Activated naive CD8-positive, alpha-beta T cell treated with anti-CD3 and anti-CD28 coated beads, Interleukin-2, amount 10 ng/mL, durations not matched to agents 7 days and 5 days (primary cell): ENCODE data around the gene SPECC1. TPM values are rescaled to one million over a fixed set of nuclear protein-coding genes. Genes with fewer than 3 reads are reported as not detected.
A peak's percentile ranks its signal among the peaks of the same experiment; 100 is the strongest.

ENCODE experiments used
- ATAC-seq: fragments of 150-1000 bp; cut with Tn5 transposase; one replicate; pipeline ENCODE4 v1.10.0; 2021; ENCODE audit warnings: low read depth, moderate library complexity
- POLR2A ChIA-PET: fragments of 350-600 bp; sonication (Branson Sonifier 250); formaldehyde crosslinking; loops from one replicate; lab custom pipeline; 2021; ENCODE audit warnings: antibody characterized with exemption; lab: Charles Lee
- DNase-seq: peaks from one replicate; pipeline ENCODE4 v3.0.0; 2021
- H3K27ac Mint-ChIP-seq: one replicate; pipeline ENCODE4 v1.8.0; 2022; ENCODE audit warnings: mild to moderate bottlenecking, mixed read lengths
- H3K27me3 Mint-ChIP-seq: one replicate; pipeline ENCODE4 v1.8.0; 2022; ENCODE audit warnings: mild to moderate bottlenecking, moderate library complexity, mixed read lengths
- H3K36me3 Mint-ChIP-seq: one replicate; pipeline ENCODE4 v1.8.0; 2021; ENCODE audit warnings: mild to moderate bottlenecking, mixed read lengths
- H3K4me1 Mint-ChIP-seq: one replicate; pipeline ENCODE4 v1.8.0; 2021; ENCODE audit warnings: mixed read lengths
- H3K4me3 Mint-ChIP-seq: one replicate; pipeline ENCODE4 v1.8.0; 2022; ENCODE audit warnings: mild to moderate bottlenecking, moderate library complexity, mixed read lengths
- H3K9me3 Mint-ChIP-seq: one replicate; pipeline ENCODE4 v1.8.0; 2021; ENCODE audit warnings: mixed read lengths
- total RNA-seq, 2 experiments: library from RNA; stranded (reverse); gene quantifications; one replicate each; pipeline ENCODE4 v1.2.3, GENCODE V29; 2021

Gene SPECC1
- total RNA-seq, 2 experiments from 2014 or later, result 8.3 to 10.0 TPM

GRCh38 chr17:20085283-20085845 lies 76.2 kb downstream of the SPECC1 start:
- Mint-ChIP-seq H3K36me3 (no peaks in the 10 kb centered on the region), H3K27ac (no peak overlapping the region), H3K9me3 (no peaks in the 10 kb centered on the region), H3K4me3 (no peak overlapping the region), H3K4me1 (peaks cover 7% of the 10 kb centered on the region), H3K27me3 (peaks cover 4% of the 10 kb centered on the region)
- POLR2A ChIA-PET, result no interaction called here
- DNase-seq (no peak), ATAC-seq (no peak)

- H3K4me3 Mint-ChIP-seq, result no peak overlapping the region
- H3K4me1 Mint-ChIP-seq, result peaks cover 9% of the 10 kb centered on the region
- no peak for ATAC-seq
- H3K27ac Mint-ChIP-seq, result no peak overlapping the region
- no peaks in the 10 kb centered on the region for H3K9me3 Mint-ChIP-seq
- POLR2A ChIA-PET, result no interaction called here
- H3K36me3 Mint-ChIP-seq, result no peaks in the 10 kb centered on the region
- H3K27me3 Mint-ChIP-seq, result peaks cover 4% of the 10 kb centered on the region
- DNase-seq, result no peak
These were observed 77.4 kb downstream of the SPECC1 start for GRCh38 chr17:20086416-20087076.

DNA sequence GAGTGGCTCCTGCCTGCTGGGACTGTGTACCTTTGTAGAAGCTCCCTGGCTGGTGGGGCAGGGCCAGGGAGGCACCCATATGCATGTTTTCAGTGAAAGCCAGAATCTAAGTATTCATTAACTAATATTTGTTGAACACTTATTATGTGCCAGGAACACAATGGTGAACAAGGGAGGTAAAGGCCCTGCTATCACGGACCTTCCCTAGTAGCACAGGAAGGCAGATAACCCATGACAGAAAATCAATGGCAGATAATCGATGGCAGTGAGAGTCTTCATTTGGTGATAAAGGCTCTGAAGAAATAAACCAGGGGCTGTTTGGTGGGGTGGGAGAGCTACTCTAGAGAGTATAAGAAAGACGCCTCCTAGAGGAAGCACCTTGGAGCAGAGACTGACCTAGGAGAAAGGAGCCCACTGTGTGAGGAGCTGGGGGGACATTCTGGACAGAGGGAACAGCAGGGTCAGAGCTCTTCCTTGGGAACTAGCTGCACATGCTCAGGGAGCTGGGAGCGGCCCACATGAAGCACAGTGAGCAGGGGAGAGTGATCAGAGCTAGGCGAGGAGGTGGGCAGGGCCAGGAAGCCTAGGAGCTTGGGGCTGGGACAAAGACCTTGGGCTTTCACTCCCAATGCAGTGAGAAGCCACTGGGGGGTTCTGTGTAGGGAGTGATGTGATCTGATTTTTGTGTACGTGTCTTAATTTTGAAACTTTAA lies 78.5 kb downstream of the SPECC1 start:
- H3K27me3 Mint-ChIP-seq, result peaks cover 4% of the 10 kb centered on the region
- no peak for DNase-seq
- H3K9me3 Mint-ChIP-seq, result no peaks in the 10 kb centered on the region
- POLR2A ChIA-PET, result no interaction called here
- ATAC-seq, result no peak
- no peaks in the 10 kb centered on the region for H3K36me3 Mint-ChIP-seq
- H3K4me3 Mint-ChIP-seq, result no peak overlapping the region
- H3K27ac Mint-ChIP-seq, result no peak overlapping the region
- H3K4me1 Mint-ChIP-seq, result peaks cover 9% of the 10 kb centered on the region

GRCh38 chr17:20089756-20090547 lies 80.8 kb downstream of the SPECC1 start:
- H3K36me3 Mint-ChIP-seq, result no peaks in the 10 kb centered on the region
- H3K27ac Mint-ChIP-seq, result peak overlapping the region; percentile 32
- peak; percentile 67 for ATAC-seq
- peaks cover 12% of the 10 kb centered on the region for H3K4me1 Mint-ChIP-seq
- POLR2A ChIA-PET, result no interaction called here
- no peak overlapping the region for H3K4me3 Mint-ChIP-seq
- H3K9me3 Mint-ChIP-seq, result no peaks in the 10 kb centered on the region
- no peak for DNase-seq
- peaks cover 6% of the 10 kb centered on the region for H3K27me3 Mint-ChIP-seq

GRCh38 chr17:20091174-20092029 lies 82.2 kb downstream of the SPECC1 start:
- no peak for ATAC-seq
- H3K9me3 Mint-ChIP-seq, result no peaks in the 10 kb centered on the region
- no peak overlapping the region for H3K4me3 Mint-ChIP-seq
- no peak for DNase-seq
- peaks cover 10% of the 10 kb centered on the region for H3K27me3 Mint-ChIP-seq
- no peaks in the 10 kb centered on the region for H3K36me3 Mint-ChIP-seq
- H3K4me1 Mint-ChIP-seq, result peaks cover 12% of the 10 kb centered on the region
- H3K27ac Mint-ChIP-seq, result no peak overlapping the region
- POLR2A ChIA-PET, result no interaction called here

- DNase-seq (no peak), ATAC-seq (no peak)
- Mint-ChIP-seq H3K4me1 (peaks cover 12% of the 10 kb centered on the region), H3K36me3 (no peaks in the 10 kb centered on the region), H3K27ac (no peak overlapping the region), H3K27me3 (peaks cover 10% of the 10 kb centered on the region), H3K4me3 (no peak overlapping the region), H3K9me3 (no peaks in the 10 kb centered on the region)
- POLR2A ChIA-PET, result no interaction called here
These were observed 83.2 kb downstream of the SPECC1 start for GRCh38 chr17:20092261-20092867.

DNA sequence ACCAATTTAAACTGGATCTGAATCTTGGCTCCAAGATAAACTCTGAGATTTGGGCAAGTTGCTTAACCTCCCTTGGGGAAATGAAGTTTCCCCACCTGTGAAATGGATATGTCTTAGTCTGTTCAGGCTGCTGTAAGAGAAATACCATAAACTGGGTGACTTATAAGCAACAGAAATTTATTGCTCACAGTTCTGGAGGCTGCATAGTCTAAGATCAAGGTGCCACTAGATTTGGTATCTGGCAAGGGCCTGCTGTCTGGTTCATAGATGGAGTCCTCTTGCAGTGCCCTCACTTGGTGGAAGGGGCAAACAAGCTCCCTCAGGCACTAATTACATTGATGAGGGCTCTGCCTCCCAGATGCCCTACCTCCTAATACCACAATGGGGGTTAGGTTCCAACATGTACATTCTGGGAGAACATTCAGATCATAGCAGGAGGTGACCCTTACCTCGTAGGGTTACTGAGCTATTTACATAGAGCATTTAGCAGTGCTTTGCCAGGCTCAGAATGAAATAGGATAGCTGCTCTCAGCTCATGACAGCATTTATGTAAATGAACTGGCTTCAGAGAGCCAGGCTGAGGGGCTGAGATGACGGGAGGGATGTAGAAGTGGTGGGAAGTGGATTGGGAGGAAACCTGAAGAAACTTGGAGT lies 83.9 kb downstream of the SPECC1 start:
- POLR2A ChIA-PET, result no interaction called here
- peaks cover 10% of the 10 kb centered on the region for H3K27me3 Mint-ChIP-seq
- ATAC-seq, result no peak
- no peak overlapping the region for H3K4me3 Mint-ChIP-seq
- no peak overlapping the region for H3K27ac Mint-ChIP-seq
- H3K4me1 Mint-ChIP-seq, result peaks cover 12% of the 10 kb centered on the region
- DNase-seq, result no peak
- H3K36me3 Mint-ChIP-seq, result no peaks in the 10 kb centered on the region
- H3K9me3 Mint-ChIP-seq, result no peaks in the 10 kb centered on the region

GRCh38 chr17:20094777-20095176 lies 85.6 kb downstream of the SPECC1 start:
- H3K27ac Mint-ChIP-seq, result no peak overlapping the region
- POLR2A ChIA-PET, result no interaction called here
- no peak overlapping the region for H3K4me3 Mint-ChIP-seq
- H3K36me3 Mint-ChIP-seq, result no peaks in the 10 kb centered on the region
- DNase-seq (no peak), ATAC-seq (no peak)
- H3K4me1 Mint-ChIP-seq, result peaks cover 10% of the 10 kb centered on the region
- peaks cover 14% of the 10 kb centered on the region for H3K27me3 Mint-ChIP-seq
- no peaks in the 10 kb centered on the region for H3K9me3 Mint-ChIP-seq

DNA sequence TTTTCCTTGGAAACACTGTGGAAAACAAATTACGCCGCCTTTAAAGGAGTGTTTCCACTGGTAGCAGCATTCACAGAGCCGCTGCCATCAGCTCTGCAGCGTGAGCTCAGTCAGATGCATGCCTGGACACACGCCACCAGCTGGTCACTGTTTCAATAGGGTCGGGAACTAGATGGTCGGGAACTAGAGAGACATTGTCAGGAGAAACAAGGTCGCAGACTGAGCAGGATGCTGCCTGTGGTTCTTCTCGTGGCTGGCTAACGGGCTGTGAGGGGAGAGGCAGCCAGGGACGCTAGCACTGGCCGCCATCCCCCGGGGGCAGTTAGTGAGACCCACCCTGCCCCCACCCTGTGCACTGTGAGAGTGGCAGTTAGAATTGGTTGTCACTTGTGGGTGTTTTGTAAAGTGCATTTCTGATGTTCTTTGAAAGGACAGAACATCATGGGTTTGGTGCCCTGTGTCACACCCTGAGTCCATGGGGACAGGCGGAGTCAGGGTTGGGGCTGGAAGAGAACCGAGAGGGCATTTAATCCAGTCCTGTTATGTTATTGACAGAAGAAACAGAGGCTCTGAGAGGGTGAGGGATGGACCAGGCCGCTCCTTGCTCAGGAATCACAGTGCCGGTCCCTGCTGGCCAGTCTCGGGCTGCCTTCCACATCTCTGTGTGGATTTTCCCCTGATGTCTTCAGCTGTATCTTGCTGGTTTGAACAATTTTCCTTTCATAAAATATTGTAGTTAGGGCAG lies 86.3 kb downstream of the SPECC1 start:
- DNase-seq (no peak), ATAC-seq (no peak)

GRCh38 chr17:20096430-20096829 lies 87.3 kb downstream of the SPECC1 start:
- DNase-seq, result no peak
- Mint-ChIP-seq H3K4me1 (peaks cover 3% of the 10 kb centered on the region), H3K9me3 (no peaks in the 10 kb centered on the region), H3K27me3 (peaks cover 20% of the 10 kb centered on the region), H3K4me3 (no peak overlapping the region), H3K27ac (no peak overlapping the region), H3K36me3 (no peaks in the 10 kb centered on the region)
- no peak for ATAC-seq
- POLR2A ChIA-PET, result no interaction called here

More for the DNA sequence above, 86.3 kb downstream of the SPECC1 start:
- H3K4me1 Mint-ChIP-seq, result peaks cover 4% of the 10 kb centered on the region
- no peak overlapping the region for H3K4me3 Mint-ChIP-seq
- H3K27me3 Mint-ChIP-seq, result peaks cover 14% of the 10 kb centered on the region
- H3K27ac Mint-ChIP-seq, result no peak overlapping the region
- no peaks in the 10 kb centered on the region for H3K36me3 Mint-ChIP-seq
- H3K9me3 Mint-ChIP-seq, result no peaks in the 10 kb centered on the region
- POLR2A ChIA-PET, result no interaction called here

DNA sequence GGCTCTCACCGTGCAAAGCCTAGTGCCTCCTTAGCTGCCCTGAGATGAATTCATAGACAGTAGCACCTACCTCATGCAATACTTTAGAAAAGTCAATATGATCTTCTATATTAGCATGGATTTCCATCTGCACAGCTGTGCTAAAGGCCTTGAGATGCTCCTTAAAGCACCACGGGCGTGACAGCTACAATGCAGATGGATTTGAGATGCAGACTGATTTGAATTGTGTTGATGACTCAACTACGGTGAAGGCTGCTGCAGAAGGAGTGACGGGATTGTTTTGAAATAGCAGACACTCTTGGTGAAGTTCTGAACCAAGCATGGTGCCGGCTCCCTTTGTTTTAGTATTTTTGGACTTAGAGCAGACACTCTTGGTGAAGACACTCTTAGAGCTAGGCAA lies 88.2 kb downstream of the SPECC1 start:
- H3K4me3 Mint-ChIP-seq, result no peak overlapping the region
- POLR2A ChIA-PET, result no interaction called here
- no peak for ATAC-seq

More for the DNA sequence above, 88.2 kb downstream of the SPECC1 start:
- no peaks in the 10 kb centered on the region for H3K36me3 Mint-ChIP-seq
- H3K4me1 Mint-ChIP-seq, result peaks cover 3% of the 10 kb centered on the region
- no peak for DNase-seq
- peaks cover 22% of the 10 kb centered on the region for H3K27me3 Mint-ChIP-seq
- H3K27ac Mint-ChIP-seq, result no peak overlapping the region
- H3K9me3 Mint-ChIP-seq, result no peaks in the 10 kb centered on the region
